Mesenteric fat pad (tissue), 1 donor: ENCODE results near the gene FAM222B. TPM values are rescaled to one million over a fixed set of nuclear protein-coding genes. Genes with fewer than 3 reads are reported as not detected.
"Not testable (repeated sequence)": the region's sequence is repeated elsewhere in the genome, so short reads cannot be mapped to it uniquely, and the experiment has no call there.

Experiments
- DNase-seq: peaks from one replicate; pipeline ENCODE4 v3.0.0-alpha.2; 2020; ENCODE audit warnings: low spot score
- total RNA-seq: library from RNA; stranded (reverse); fragmentation: NEBNext Ultra II Directional; extraction: Animal tissue kit (Norgen Biotek cat#: 25700); gene quantifications from one replicate; pipeline ENCODE4 v1.2.1, GENCODE V29; 2021
- donor health status: DM: yes; HTN: yes; CAD: no.

FAM222B gene
- total RNA-seq, 1 donor from 2014 or later = 32.0 TPM

- DNase-seq = no peak
Observed at GRCh38 chr17:28841901-28842281, 699 bp downstream of the FAM222B start.

- no peak for DNase-seq
Observed at GRCh38 chr17:28839221-28839620, 3.4 kb downstream of the FAM222B start.

DNA sequence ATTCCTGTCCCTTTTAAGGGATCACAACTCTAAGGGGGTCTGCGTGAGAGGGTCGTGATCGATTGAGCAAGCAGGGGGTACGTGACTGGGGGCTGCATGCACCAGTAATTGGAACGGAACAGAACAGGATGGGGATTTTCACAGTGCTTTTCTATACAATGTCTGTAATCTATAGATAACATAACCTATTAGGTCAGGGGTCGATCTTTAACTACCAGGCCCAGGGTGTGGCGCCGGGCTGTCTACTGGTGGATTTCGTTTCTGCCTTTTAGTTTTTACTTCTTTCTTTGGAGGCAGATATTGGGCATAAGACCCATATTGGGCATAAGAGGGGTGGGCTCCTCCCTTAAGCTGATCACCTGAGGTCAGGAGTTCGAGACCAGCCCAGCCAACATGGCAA lies 6.0 kb downstream of the FAM222B start:
- not testable (repeated sequence) for DNase-seq

- DNase-seq = no peak
Observed at GRCh38 chr17:28834420-28834819, 8.2 kb downstream of the FAM222B start.

DNA sequence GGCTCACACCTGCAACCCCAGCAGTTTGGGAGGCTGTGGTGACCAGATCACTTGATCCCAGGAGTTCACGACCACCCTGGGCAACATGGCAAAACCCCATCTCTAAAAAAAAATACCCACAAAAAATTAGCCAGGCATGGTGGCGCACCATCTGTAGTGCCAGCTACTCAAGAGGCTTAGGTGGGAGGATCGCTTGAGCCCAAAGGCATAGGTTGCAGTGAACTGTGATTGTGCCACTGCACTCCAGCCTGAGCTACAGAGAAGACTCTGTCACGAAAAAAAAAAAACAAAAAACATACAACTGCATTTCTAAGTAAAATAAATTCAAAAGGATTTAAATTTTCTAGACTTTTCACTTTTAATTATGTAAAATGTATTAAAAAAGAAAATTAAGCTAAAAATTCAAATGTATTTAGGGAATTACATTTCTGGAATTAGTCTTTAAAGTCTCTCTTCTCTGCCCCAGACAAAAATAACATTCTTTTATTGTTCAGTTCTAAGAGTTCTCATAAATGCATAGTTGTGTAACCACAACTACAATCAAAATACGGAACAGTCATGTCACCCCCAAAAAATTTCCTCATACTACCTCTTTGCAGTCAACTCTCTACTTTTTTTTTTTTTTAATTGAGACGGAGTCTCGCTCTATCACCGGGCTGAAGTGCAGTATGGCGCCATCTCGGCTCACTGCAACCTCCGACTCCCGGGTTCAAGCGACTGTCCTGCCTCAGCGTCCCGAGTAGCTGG lies 14.1 kb downstream of the FAM222B start:
- peak; percentile 41 for DNase-seq

- DNase-seq = no peak
Observed at GRCh38 chr17:28827672-28828071, 14.9 kb downstream of the FAM222B start.

DNA sequence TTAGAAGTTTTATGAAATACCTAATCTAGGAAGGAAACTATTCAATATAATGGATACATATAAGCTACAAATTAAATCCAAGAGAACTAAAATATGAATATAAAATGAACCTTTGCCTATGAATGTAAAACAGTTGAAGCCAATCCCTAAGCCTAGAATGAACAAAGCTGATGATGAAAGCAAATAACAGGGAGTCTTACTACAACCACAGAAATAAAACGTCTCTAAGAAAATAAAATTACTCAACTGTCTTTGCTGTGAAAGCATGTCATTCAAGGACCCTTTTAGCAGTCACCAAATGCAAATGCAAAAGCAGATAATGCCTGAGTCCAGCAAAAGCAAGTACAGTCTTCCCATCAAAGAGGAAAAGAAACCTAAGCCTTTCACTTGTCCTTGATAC lies 23.0 kb downstream of the FAM222B start:
- DNase-seq = no peak

DNA sequence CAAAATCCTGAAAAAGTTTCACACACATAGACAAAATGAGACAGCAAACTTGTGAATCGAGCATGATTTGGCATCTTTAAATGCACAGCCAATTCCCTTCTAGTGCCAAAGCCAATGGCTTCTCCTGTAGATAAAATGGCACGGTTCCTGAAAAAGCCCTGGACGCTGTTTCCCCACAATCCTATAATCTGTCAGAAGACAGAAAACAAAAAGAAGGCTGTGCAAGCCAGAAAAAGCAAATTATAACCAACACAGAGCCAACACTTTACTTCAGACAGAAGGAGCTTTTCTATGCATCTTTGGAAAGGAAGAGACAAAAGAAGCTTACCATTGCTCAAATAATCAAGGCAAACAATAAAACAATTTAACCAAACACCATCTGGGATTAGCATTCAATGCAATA lies 23.8 kb downstream of the FAM222B start:
- no peak for DNase-seq

- no peak for DNase-seq
Observed at GRCh38 chr17:28816540-28816939, 26.1 kb downstream of the FAM222B start.

DNA sequence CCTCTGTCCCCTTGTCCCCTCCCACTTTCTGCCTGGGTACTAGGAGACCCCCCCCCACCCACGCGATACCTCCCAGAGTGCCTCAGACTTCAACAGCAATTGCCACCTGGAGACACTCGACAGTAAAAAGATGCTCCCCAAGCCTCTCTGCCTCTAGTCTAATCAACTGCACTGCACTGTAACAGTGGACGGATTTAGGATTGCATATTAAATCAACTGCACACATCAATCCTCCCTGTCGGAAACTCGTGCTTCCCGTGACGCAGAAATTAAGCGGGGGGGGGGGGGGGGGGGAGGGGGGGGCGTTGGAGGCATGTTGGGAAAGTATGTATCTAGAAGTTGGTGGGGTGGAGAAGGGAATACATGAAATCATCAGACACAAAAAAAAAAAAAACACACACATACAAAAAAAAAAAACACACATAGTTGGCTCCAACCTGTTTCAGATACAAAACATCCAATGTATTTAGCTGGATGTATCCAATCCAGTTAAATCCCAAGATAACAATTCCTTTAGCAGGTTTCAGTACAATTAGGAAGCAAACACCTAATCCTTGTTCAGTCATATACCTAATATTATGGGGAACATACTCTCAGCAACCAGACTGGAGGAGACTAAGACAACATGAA lies 29.7 kb downstream of the FAM222B start:
- no peak for DNase-seq

- peak; percentile 98 for DNase-seq
Observed at GRCh38 chr17:28812091-28812747, 30.4 kb downstream of the FAM222B start.

GRCh38 chr17:28811651-28812090 lies 30.9 kb downstream of the FAM222B start:
- no peak for DNase-seq

GRCh38 chr17:28810437-28810836 lies 32.2 kb downstream of the FAM222B start:
- no peak for DNase-seq

- no peak for DNase-seq
Observed at GRCh38 chr17:28807925-28808634, 34.5 kb downstream of the FAM222B start.

- DNase-seq = no peak
Observed at GRCh38 chr17:28796062-28796461, 46.5 kb downstream of the FAM222B start.

DNA sequence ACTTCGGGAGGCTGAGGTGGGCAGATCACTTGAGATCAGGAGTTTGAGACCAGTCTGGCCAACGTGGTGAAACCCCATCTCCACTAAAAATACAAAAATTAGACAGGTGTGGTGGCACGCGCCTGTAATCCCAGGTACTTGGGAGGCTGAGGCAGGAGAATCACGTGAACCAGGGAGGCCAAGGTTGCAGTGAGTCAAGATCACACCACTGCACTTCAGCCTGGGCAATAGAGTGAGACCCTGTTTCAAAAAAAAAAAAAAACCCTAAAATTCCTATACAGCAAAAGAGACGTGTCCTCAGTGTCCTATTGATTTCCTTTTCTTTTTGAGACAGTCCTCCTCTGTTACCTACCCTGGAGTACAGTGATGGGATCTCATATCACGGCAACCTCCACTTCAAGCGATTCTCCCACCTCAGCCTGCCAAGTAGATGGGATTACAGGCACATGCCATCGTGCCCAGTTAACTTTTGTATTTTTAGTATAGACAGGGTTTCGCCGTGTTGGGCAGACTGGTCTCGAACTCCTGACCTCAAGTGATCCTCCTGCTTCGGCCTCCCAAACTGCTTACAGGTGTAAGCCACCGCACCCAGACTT lies 47.6 kb downstream of the FAM222B start:
- DNase-seq = peak; percentile 67

GRCh38 chr17:28792877-28793661 lies 49.5 kb downstream of the FAM222B start:
- DNase-seq = no peak

DNA sequence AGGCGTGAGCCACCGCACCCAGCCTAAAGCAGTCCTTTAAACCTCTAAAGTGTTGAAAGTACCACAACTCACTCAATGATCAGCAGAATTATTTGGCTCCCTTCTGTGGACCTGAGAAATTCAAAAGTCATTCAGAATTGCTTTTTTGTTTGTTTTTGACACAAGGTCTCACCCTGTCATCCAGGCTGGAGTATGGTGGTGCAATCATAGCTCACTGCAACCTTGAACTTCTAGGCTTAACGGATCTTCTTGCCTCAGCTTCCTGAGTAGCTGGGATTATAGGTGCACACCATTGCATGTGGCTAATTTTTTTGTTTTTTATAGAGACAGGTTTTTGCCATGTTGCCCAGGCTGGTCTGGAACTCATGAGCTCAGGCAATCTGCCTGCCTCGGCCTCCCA lies 54.5 kb downstream of the FAM222B start:
- peak; percentile 45 for DNase-seq

GRCh38 chr17:28783161-28783560 lies 59.4 kb downstream of the FAM222B start:
- DNase-seq = no peak

DNA sequence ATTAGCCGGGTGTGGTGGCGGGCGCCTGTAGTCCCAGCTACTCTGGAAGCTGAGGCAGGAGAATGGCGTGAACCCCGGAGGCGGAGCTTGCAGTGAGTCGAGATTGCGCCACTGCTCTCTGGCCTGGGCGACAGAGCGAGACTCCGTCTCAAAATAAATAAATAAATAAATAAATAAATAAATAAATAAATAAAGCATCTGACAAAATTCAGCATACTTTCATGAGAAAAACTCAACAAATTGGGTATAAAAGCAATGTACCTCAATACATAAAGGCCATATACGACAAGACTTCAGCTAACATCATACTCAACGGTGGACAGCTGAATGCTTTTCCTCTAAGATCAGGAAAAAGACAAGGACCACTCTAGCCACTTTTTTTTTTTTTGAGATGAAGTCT lies 63.0 kb downstream of the FAM222B start:
- not testable (repeated sequence) for DNase-seq

DNA sequence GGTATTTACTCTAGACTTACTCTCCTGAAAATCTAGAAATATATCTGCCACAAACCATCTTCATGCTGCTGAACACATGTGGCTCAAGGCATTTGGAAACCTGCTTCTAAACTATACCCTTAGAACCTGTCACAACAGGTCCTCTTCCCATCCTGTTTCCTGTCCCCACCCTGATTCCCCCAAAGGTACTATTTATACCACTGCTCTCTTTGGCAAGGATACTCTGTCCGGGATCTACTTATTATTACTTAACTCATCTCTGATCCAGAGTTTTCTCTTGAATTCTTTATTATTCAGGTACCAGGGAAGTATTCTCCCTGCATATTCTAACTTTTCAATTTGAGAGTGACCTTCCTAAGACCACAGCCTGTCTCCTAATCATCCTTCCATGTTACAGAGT lies 65.4 kb downstream of the FAM222B start:
- peak; percentile 3 for DNase-seq
